ENCODE data around the gene MAGEF1. TPM values are rescaled to one million over a fixed set of nuclear protein-coding genes. Genes with fewer than 3 reads are reported as not detected.
A peak's percentile ranks its signal among the peaks of the same experiment; 100 is the strongest.
"Not testable (repeated sequence)": the region's sequence is repeated elsewhere in the genome, so short reads cannot be mapped to it uniquely, and the experiment has no call there.

MAGEF1 gene
- total RNA-seq, 2 donors from 2014 or later = 4.5 to 6.4 TPM

DNA sequence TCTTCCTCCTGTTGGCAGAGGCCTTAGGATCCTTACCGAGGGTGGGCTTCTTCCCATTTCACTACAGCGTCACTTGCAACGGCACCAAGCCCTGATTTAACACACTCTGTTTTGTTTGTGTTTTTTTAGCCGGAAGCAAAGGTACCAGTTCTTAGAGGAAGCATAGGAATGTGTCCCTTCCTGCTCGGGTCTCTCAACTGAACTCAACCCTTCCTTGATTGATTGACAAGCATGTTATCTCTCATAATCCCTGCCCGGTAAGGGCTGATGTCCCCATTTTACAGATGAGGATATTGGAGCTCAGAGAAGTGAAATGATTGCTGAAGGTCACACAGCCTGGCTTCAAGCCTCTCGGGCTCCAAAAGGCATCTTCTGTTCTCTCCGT, 26.6 kb upstream of the MAGEF1 start:
- H3K27me3 Mint-ChIP-seq = peaks cover 46% of the 10 kb centered on the region
- peaks cover 8% of the 10 kb centered on the region for H3K36me3 Mint-ChIP-seq (ENCODE audit: low read depth)
- no peak overlapping the region for H3K27ac Mint-ChIP-seq
- no peak overlapping the region for H3K4me3 Mint-ChIP-seq
- no peak for ATAC-seq
- peaks cover 2% of the 10 kb centered on the region for H3K4me1 Mint-ChIP-seq
- H3K9me3 ChIP-seq (ENCODE audit: control insufficient read depth, low read length, poor library complexity, severe bottlenecking) = no peaks in the 10 kb centered on the region
- DNase-seq = no peak

DNA sequence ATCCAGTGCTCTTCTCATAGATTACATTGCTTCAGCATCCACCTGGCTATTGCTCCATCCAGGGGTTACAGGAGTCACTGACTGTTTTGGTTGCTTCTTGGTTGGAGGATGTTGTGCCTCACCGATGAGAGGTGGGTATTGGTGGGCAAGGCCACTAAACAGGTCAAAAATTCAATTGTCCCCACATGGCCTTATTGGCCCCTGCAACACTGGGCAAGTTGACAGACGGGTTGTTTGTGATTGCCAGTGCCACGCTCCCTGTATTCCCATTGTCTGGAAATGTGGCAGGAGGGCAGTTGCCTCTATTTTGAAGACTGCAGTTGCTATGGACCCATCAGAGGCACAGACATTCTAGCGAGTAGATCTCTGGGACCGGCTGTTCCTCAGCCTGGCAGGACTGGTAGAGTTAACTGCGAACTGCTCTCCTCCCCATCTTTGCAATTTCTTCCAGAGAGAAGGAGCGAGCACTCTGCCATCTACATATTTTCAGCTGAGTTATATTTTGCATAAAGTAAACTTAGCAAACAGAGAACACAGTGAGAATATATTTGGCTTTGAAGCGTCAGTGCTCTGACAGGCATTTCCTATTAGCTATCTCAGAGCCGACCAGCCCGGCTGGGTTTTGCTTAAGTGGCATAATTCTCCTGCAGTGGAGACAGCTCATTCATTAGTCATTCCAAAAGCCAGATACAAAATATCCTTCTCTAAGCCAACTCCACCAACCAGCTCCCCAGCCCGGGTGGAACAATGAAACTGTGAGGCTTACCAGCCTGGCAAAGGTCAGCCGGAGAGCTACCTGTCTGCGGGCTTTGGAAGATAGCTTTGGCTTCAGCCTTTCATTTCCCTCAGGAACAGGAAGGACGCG, 26.0 kb upstream of the MAGEF1 start:
- DNase-seq = no peak

DNA sequence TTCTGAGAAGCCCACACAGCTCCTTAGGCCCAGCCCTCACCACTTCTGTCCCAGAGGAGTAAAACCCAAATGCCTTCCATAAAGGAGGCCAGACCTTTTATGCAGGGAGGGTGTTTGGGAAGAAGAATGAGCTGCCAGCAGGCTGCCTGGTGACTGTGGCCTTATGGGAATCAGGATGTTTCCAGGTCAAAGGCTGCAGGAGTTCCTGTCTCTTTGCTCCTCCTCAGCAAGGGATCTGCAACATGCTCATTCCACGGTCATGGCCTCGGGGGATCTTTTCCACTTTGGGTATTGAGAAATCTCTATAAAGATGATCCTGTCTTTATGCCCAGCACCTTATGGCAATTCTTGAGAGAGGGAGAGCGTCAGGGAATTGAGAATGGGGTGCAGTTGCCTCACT, 25.2 kb upstream of the MAGEF1 start:
- H3K36me3 Mint-ChIP-seq (ENCODE audit: low read depth) = peaks cover 10% of the 10 kb centered on the region
- no peak overlapping the region for H3K4me3 Mint-ChIP-seq
- H3K27me3 Mint-ChIP-seq = peaks cover 52% of the 10 kb centered on the region
- H3K4me1 Mint-ChIP-seq = peaks cover 2% of the 10 kb centered on the region
- DNase-seq (no peak), ATAC-seq (no peak)
- H3K9me3 ChIP-seq (ENCODE audit: control insufficient read depth, low read length, poor library complexity, severe bottlenecking) = no peaks in the 10 kb centered on the region
- H3K27ac Mint-ChIP-seq = no peak overlapping the region

More for the DNA sequence above, 26.0 kb upstream of the MAGEF1 start:
- H3K36me3 Mint-ChIP-seq (ENCODE audit: low read depth) = peaks cover 8% of the 10 kb centered on the region
- H3K9me3 ChIP-seq (ENCODE audit: control insufficient read depth, low read length, poor library complexity, severe bottlenecking) = no peaks in the 10 kb centered on the region
- H3K27me3 Mint-ChIP-seq = peaks cover 49% of the 10 kb centered on the region
- ATAC-seq = no peak
- H3K4me1 Mint-ChIP-seq = peaks cover 2% of the 10 kb centered on the region
- H3K4me3 Mint-ChIP-seq = no peak overlapping the region
- H3K27ac Mint-ChIP-seq = no peak overlapping the region

DNA sequence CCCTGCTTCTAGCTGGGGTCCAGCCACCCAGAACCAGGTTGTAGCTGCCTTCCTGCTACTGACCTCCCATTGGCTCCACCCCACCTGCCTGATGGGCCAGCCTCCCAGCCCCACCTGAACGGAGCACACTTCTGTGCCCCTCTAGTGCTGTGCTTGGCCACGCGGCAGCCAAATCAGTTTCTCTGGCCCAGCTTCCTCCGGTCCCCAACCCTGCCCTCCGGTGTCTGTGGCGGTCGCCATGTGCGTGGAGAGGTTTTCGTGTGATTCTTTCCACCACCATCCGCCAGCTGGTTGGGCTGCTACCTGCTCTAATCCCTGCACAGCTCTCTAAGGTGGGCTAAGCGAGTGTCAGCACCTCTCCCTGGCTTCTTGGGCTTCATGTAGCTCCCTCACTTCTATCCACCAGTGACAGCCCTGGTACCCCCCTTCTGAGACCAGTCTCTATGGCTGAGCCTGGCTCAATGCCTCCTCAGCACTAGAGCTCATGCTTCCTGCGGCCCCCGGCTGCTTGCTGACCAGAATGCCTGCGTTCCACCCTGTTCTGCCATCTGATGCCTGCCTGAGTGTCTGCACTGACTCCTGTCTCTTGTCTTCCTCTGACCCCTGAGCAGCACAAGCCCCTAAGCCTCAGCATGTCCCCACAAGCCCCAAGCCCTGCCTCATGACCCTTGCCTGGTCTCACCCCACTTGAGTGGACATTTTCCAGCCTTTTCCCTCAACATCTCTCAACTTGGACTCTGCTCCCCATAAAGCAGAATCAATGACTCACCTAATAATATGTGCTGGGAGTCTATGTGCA, 23.2 kb upstream of the MAGEF1 start:
- H3K36me3 Mint-ChIP-seq (ENCODE audit: low read depth) = peaks cover 12% of the 10 kb centered on the region

DNA sequence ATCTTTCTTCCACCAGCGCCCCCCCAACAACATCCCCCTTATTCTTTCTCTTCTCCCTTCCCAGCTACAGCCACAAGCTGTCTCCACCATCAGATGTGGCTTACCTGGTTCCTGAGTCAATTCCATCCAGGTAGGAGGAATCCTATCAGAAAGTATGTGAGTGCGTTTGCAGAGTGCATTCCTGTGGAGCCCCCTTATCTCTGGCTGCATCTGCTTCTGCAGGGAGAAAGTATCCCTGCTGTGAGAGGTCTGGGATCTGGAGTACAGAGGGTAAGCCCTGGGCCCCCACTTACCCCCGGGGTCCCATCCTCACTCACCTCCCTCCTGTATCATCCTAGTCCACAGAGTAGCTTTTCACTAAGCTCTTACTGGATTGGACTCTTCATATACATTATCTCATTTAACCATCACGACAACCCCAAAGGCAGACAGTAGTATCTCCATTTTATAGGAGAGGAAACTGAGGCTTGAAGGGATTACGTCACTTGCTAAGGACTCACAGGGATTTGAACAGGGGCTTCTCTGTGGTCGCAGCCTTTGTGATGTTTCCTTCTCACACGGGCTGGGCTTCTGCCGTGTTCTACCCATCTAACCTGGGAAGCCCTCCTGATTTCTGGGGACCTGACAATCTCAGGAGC, 22.2 kb upstream of the MAGEF1 start:
- ATAC-seq (no peak), DNase-seq (no peak)
- H3K9me3 ChIP-seq (ENCODE audit: control insufficient read depth, low read length, poor library complexity, severe bottlenecking) = no peaks in the 10 kb centered on the region
- Mint-ChIP-seq H3K27me3 (peaks cover 64% of the 10 kb centered on the region), H3K27ac (no peak overlapping the region), H3K4me1 (peaks cover 2% of the 10 kb centered on the region), H3K4me3 (no peak overlapping the region), H3K36me3 (ENCODE audit: low read depth) (peaks cover 9% of the 10 kb centered on the region)

More for the DNA sequence above, 23.2 kb upstream of the MAGEF1 start:
- DNase-seq (no peak), ATAC-seq (no peak)
- H3K27me3 Mint-ChIP-seq = peaks cover 72% of the 10 kb centered on the region
- no peak overlapping the region for H3K4me3 Mint-ChIP-seq
- H3K4me1 Mint-ChIP-seq = peaks cover 2% of the 10 kb centered on the region
- no peaks in the 10 kb centered on the region for H3K9me3 ChIP-seq (ENCODE audit: control insufficient read depth, low read length, poor library complexity, severe bottlenecking)
- H3K27ac Mint-ChIP-seq = no peak overlapping the region

DNA sequence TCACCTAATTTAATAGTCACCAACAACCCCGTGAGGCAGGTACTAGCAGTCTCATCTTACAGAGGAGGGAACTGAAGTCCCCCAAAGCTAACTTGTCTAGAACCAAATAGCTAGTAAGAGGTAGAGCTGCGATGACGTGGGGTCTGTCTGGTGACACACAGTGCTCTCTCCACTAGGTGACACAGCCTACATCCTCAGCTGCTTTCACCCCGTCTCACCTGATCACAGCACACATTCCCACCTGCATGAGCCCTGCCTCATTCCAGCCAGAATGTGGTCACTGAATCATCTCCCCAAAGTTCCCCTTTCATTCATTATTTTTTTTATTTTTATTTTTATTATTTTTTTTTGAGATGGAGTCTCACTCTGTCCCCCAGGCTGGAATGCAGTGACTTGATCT, 21.3 kb upstream of the MAGEF1 start:
- H3K9me3 ChIP-seq (ENCODE audit: control insufficient read depth, low read length, poor library complexity, severe bottlenecking) = no peaks in the 10 kb centered on the region
- H3K27ac Mint-ChIP-seq = no peak overlapping the region
- no peaks in the 10 kb centered on the region for H3K4me1 Mint-ChIP-seq
- DNase-seq (no peak), ATAC-seq (no peak)
- H3K27me3 Mint-ChIP-seq = peaks cover 58% of the 10 kb centered on the region
- H3K36me3 Mint-ChIP-seq (ENCODE audit: low read depth) = peaks cover 9% of the 10 kb centered on the region
- H3K4me3 Mint-ChIP-seq = no peak overlapping the region

DNA sequence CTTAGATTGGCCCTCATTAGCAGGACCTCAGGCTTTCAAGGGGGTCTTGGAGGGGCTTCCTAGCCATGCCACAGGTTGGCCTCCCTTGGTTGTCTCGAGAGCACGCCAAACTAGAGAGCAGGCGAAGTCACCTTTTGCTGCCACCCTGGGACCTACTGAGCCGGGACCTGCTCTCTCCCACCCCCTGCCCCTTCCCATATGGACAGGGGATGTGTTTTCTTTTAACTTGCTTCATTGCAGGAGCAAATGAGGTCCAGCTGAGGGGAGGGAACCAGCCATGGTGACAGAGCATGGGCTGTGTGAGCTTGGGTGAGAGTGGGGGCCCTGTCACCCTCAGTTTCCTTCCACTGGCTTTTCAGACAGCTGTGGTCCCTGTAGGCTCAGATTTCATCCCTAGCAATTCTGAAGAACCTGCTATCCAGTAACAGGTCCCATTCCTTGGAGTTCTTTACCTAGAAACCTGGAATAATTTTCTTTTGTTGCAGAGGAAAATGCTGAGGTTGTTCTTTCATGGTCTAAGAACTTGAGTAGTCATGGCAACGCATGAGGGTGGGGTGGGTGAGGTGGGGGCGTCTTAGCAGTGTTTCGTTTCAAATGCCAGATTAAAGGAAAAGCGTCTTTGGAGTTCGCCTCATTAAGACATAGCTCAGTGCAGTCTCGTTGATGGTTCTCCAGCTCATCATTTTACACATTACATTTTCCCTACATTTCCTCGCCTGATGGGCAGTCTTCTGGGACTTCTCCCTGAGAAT, 20.1 kb upstream of the MAGEF1 start:
- Mint-ChIP-seq H3K27me3 (peaks cover 48% of the 10 kb centered on the region), H3K27ac (no peak overlapping the region), H3K4me3 (no peak overlapping the region), H3K36me3 (ENCODE audit: low read depth) (peaks cover 9% of the 10 kb centered on the region), H3K4me1 (peaks cover 3% of the 10 kb centered on the region)
- ATAC-seq = no peak
- no peaks in the 10 kb centered on the region for H3K9me3 ChIP-seq (ENCODE audit: control insufficient read depth, low read length, poor library complexity, severe bottlenecking)
- DNase-seq = no peak

DNA sequence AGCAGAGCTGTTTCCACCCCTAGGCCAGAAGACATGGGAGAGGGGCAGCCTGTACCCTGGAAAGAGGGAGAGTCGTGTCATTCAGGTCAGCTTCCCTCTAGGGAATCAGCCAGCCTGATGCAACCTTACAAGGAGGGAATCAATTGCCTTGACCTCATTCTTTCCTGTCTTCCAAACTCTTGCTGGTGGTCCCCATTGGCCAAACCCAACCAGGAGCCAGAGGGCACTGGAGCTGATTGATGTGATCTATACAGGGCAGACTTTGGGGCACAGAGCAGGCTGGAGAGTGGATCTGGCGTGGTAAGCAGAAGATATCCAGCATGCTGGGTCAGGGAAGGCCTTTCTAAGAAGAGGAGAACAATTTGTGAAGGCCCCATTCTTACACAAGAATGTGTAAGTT, 19.1 kb upstream of the MAGEF1 start:
- no peak overlapping the region for H3K4me3 Mint-ChIP-seq
- H3K9me3 ChIP-seq (ENCODE audit: control insufficient read depth, low read length, poor library complexity, severe bottlenecking) = no peaks in the 10 kb centered on the region
- peaks cover 3% of the 10 kb centered on the region for H3K4me1 Mint-ChIP-seq
- peaks cover 53% of the 10 kb centered on the region for H3K27me3 Mint-ChIP-seq
- DNase-seq (no peak), ATAC-seq (no peak)
- peaks cover 9% of the 10 kb centered on the region for H3K36me3 Mint-ChIP-seq (ENCODE audit: low read depth)
- H3K27ac Mint-ChIP-seq = no peak overlapping the region

DNA sequence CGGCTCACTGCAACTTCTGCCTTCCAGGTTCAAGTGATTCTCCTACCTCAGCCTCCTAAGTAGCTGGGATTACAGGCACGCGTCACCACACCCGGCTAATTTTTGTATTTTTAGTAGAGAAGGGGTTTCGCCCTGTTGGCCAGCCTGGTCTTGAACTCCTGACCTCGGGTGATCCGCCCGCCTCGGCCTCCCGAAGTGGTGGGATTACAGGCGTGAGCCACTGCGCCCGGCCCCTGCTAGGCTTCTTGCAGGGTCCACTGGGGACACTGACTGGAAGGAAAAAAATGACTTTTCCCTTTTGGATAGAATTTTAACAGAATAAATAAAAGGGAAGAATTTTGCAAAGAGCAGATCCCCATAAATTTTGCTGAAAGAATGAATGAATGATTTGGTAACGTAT, 17.3 kb upstream of the MAGEF1 start:
- not testable (repeated sequence) for DNase-seq; H3K4me1 Mint-ChIP-seq; H3K36me3 Mint-ChIP-seq (ENCODE audit: low read depth); H3K9me3 ChIP-seq (ENCODE audit: control insufficient read depth, low read length, poor library complexity, severe bottlenecking); H3K4me3 Mint-ChIP-seq; H3K27ac Mint-ChIP-seq; ATAC-seq
- peaks cover 51% of the 10 kb centered on the region for H3K27me3 Mint-ChIP-seq

DNA sequence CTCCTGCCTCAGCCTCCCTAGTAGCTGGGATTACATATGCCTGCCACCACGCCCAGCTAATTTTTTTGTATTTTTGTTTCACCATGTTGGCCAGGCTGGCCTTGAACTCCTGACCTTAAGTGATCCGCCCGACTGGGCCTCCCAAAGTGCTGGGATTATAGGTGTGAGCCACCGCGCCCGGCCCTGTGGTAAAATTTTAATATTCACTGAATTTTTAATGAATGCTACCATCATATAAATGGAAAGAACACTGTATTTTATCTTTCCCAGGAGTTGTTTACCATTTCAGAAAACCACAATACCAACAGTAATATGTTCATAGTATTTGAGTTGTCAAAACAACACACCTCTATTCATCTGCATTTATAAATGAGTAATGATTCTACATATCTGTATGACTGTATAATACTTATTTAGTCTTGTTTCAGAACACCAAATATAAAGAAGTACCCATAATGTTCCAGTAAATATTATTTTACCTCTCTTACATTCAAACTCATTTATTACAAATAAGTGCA, 16.2 kb upstream of the MAGEF1 start:
- peaks cover 3% of the 10 kb centered on the region for H3K4me1 Mint-ChIP-seq
- DNase-seq = no peak
- no peak overlapping the region for H3K4me3 Mint-ChIP-seq
- H3K27me3 Mint-ChIP-seq = peaks cover 44% of the 10 kb centered on the region
- no peak for ATAC-seq
- H3K36me3 Mint-ChIP-seq (ENCODE audit: low read depth) = peaks cover 5% of the 10 kb centered on the region
- no peaks in the 10 kb centered on the region for H3K9me3 ChIP-seq (ENCODE audit: control insufficient read depth, low read length, poor library complexity, severe bottlenecking)
- no peak overlapping the region for H3K27ac Mint-ChIP-seq

DNA sequence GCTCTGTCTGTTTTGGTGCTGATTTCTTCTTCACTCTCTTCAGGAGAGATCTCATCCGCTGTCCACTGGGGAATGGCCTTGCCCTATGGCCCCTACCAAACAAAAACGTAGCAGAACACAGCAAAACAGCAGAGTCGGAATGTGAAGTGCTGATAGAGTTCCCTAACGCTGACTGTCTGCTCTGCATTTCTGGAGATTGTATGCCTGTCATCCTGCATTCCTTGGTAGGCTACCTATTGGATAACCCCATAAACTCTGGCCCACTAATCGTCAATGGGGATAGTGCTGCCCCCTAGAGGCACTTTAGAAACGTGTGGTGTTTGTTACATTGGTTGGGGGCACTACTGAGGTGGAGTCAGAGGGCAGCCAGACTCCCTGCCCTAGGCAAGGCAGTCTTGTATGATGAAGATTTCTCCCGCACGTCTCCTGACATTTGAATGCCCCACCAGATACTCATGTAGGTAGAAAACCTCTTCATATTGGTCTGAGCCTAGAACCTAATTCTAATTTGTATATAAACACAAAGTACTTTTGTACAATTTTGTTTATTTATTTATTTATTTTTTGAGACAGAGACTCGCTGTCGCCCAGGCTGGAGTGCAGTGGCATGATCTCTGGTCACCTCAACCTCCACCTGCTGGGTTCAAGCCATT, 15.6 kb upstream of the MAGEF1 start:
- Mint-ChIP-seq H3K4me1 (peaks cover 3% of the 10 kb centered on the region), H3K27me3 (peaks cover 39% of the 10 kb centered on the region), H3K27ac (no peak overlapping the region), H3K4me3 (no peak overlapping the region), H3K36me3 (ENCODE audit: low read depth) (peaks cover 2% of the 10 kb centered on the region)
- ATAC-seq = peak; percentile 79
- no peaks in the 10 kb centered on the region for H3K9me3 ChIP-seq (ENCODE audit: control insufficient read depth, low read length, poor library complexity, severe bottlenecking)
- DNase-seq = peak in 1 of 3 donors; percentile 16

DNA sequence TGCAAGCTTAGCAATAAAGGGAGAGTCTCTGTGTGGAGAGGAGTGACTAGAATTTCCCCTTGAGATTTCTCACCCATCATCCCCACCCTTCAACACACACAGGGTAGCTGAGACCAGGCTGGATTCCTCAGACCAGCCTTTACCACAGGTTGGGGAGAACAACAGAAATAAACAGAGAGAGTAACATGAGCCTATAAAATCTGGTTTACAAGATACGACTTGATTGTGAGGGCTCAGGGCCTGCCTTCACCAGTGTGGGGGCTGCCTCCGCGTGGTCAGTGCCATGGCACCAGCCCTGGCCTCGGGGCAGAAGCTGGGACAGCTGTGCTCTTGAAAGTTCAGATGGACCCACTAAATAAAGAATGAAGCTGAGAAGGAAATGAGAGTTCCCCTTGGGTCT, 14.6 kb upstream of the MAGEF1 start:
- DNase-seq = no peak
- Mint-ChIP-seq H3K36me3 (ENCODE audit: low read depth) (peaks cover 2% of the 10 kb centered on the region), H3K4me3 (no peak overlapping the region), H3K4me1 (peaks cover 3% of the 10 kb centered on the region), H3K27ac (no peak overlapping the region), H3K27me3 (peaks cover 33% of the 10 kb centered on the region)
- no peaks in the 10 kb centered on the region for H3K9me3 ChIP-seq (ENCODE audit: control insufficient read depth, low read length, poor library complexity, severe bottlenecking)
- no peak for ATAC-seq
